IMR-90 (cell line): ENCODE data around the gene XPC. TPM values are rescaled to one million over a fixed set of nuclear protein-coding genes. Genes with fewer than 3 reads are reported as not detected.

ENCODE experiments used
- ATAC-seq: fragments of 200-7000 bp; cut with Tn5 transposase; 2 replicates; pipeline ENCODE4 v1.9.1; 2020; ENCODE audit warnings: low read depth, mild to moderate bottlenecking, moderate library complexity
- BruUV-seq: library from RNA; stranded (reverse); fragments of 400-500 nt; replicated peaks from 2 replicates; lab custom pipeline; 2021; lab: Mats Ljungman, UMichigan
- CTCF ChIA-PET: fragments of 300-600 bp; formaldehyde crosslinking; extraction: SDS; loops from one replicate; lab custom pipeline; 2021; ENCODE audit warnings: antibody characterized with exemption; lab: Yijun Ruan, JAX
- POLR2A ChIA-PET: fragments of 300-600 bp; sonication (Branson Sonifier 250); formaldehyde crosslinking; loops from one replicate; lab custom pipeline; 2022; ENCODE audit warnings: antibody characterized with exemption; ENCODE audit not compliant: unreplicated experiment; lab: Charles Lee
- DNase-seq: peaks from one replicate; pipeline ENCODE4 v3.0.0; 2013
- H2AFZ ChIP-seq: replicated peaks from 2 replicates; pipeline ENCODE3; 2013; ENCODE audit warnings: low read length, mild to moderate bottlenecking; ENCODE audit not compliant: poor library complexity
- H2AK5ac ChIP-seq: 2 replicates; pipeline ENCODE4 v1.6.1; 2013; ENCODE audit warnings: low read depth, low read length, inconsistent platforms
- H2AK9ac ChIP-seq: replicated peaks from 2 replicates; pipeline ENCODE3; 2013; ENCODE audit warnings: mild to moderate bottlenecking, low read depth, low read length, moderate library complexity; ENCODE audit not compliant: poor library complexity
- H2BK120ac ChIP-seq: 2 replicates; pipeline ENCODE4 v1.6.1; 2013; ENCODE audit warnings: low read depth, low read length, inconsistent platforms
- H2BK15ac ChIP-seq: 3 replicates; pipeline ENCODE4 v1.6.1; 2013; ENCODE audit warnings: low read depth, low read length, inconsistent platforms
- H2BK20ac ChIP-seq: 2 replicates; pipeline ENCODE4 v1.6.1; 2013; ENCODE audit warnings: low read depth, mild to moderate bottlenecking, inconsistent platforms, low read length, moderate library complexity
- H2BK5ac ChIP-seq: 2 replicates; pipeline ENCODE4 v1.6.1; 2013; ENCODE audit warnings: mild to moderate bottlenecking, low read depth, low read length, inconsistent platforms; ENCODE audit not compliant: poor library complexity, severe bottlenecking
- H3K14ac ChIP-seq: replicated peaks from 2 replicates; pipeline ENCODE4 v1.6.1; 2013; ENCODE audit warnings: low read depth, low read length, inconsistent platforms
- H3K18ac ChIP-seq: 2 replicates; pipeline ENCODE4 v1.6.1; 2013; ENCODE audit warnings: low read depth, low read length, control low read depth
- H3K23ac ChIP-seq: 2 replicates; pipeline ENCODE4 v1.6.1; 2013; ENCODE audit warnings: low read depth, low read length, inconsistent platforms
- H3K27ac ChIP-seq: 2 replicates; pipeline ENCODE4 v1.5.1; 2013; ENCODE audit warnings: mild to moderate bottlenecking, control low read depth, low read length; ENCODE audit not compliant: insufficient read depth
- H3K27me3 ChIP-seq: 2 replicates; pipeline ENCODE4 v1.6.1; 2013; ENCODE audit warnings: low read length; ENCODE audit not compliant: control insufficient read depth, insufficient read depth
- H3K36me3 ChIP-seq: 2 replicates; pipeline ENCODE4 v1.6.1; 2013; ENCODE audit warnings: low read length, mixed read lengths; ENCODE audit not compliant: control insufficient read depth, insufficient read depth
- H3K4ac ChIP-seq: 2 replicates; pipeline ENCODE4 v1.6.1; 2013; ENCODE audit warnings: low read depth, low read length, inconsistent platforms
- H3K4me1 ChIP-seq: 2 replicates; pipeline ENCODE4 v1.6.1; 2013; ENCODE audit warnings: low read length, mixed read lengths; ENCODE audit not compliant: control insufficient read depth, insufficient read depth
- H3K4me2 ChIP-seq: 2 replicates; pipeline ENCODE4 v1.6.1; 2013; ENCODE audit warnings: low read depth, mild to moderate bottlenecking, control low read depth, low read length, moderate library complexity
- H3K4me3 ChIP-seq: 2 replicates; pipeline ENCODE4 v1.5.1; 2013; ENCODE audit warnings: low read depth, mild to moderate bottlenecking, control low read depth, low read length, moderate library complexity; ENCODE audit not compliant: insufficient read depth
- H3K56ac ChIP-seq: 2 replicates; pipeline ENCODE4 v1.6.1; 2013; ENCODE audit warnings: low read length, inconsistent platforms; ENCODE audit not compliant: insufficient read depth; ENCODE audit errors: extremely low read depth
- H3K79me1 ChIP-seq, 2 experiments: 2 replicates each; pipeline ENCODE4 v1.6.1; 2013; ENCODE audit warnings: low read length in 2 of 2, inconsistent platforms in 1 of 2, low read depth in 1 of 2
- H3K9ac ChIP-seq: 2 replicates; pipeline ENCODE4 v1.6.1; 2013; ENCODE audit warnings: low read depth, low read length, control low read depth
- H3K9me1 ChIP-seq: 2 replicates; pipeline ENCODE4 v1.6.1; 2013; ENCODE audit warnings: low read length, inconsistent platforms; ENCODE audit not compliant: insufficient read depth
- H3K9me3 ChIP-seq: 2 replicates; pipeline ENCODE4 v1.6.1; 2013; ENCODE audit warnings: low read length; ENCODE audit not compliant: control insufficient read depth, insufficient read depth
- H4K20me1 ChIP-seq: 2 replicates; pipeline ENCODE4 v1.6.1; 2013; ENCODE audit warnings: low read length, inconsistent platforms; ENCODE audit not compliant: insufficient read depth
- H4K5ac ChIP-seq: 2 replicates; pipeline ENCODE4 v1.6.1; 2013; ENCODE audit warnings: mild to moderate bottlenecking, low read depth, low read length, control low read depth
- H4K8ac ChIP-seq, 2 experiments: 2 replicates each; pipeline ENCODE4 v1.6.1; 2013; ENCODE audit warnings: low read depth in 2 of 2, low read length in 2 of 2, control low read depth in 1 of 2, inconsistent platforms in 1 of 2
- H4K91ac ChIP-seq: 2 replicates; pipeline ENCODE4 v1.6.1; 2013; ENCODE audit warnings: low read depth, low read length, inconsistent platforms; ENCODE audit not compliant: insufficient read depth
- BHLHE40 ChIP-seq: fragments of 150-350 bp; IDR thresholded peaks from 2 replicates; pipeline ENCODE4 v1.6.1; 2016; ENCODE audit warnings: mild to moderate bottlenecking, low read depth, low read length
- CEBPB ChIP-seq: IDR thresholded peaks from 2 replicates; pipeline ENCODE4 v1.6.1; 2012; ENCODE audit warnings: low read depth, low read length, improper control_type of control experiment
- CHD1 ChIP-seq: IDR thresholded peaks from 2 replicates; pipeline ENCODE4 v1.6.1; 2012; ENCODE audit warnings: low read depth, low read length, improper control_type of control experiment
- ELK1 ChIP-seq: fragments of 150-350 bp; IDR thresholded peaks from 2 replicates; pipeline ENCODE4 v1.6.1; 2016; ENCODE audit warnings: low read depth, mild to moderate bottlenecking, low read length, moderate library complexity, borderline replicate concordance
- FOS ChIP-seq: fragments of 150-350 bp; IDR thresholded peaks from 2 replicates; pipeline ENCODE4 v1.6.1; 2016; ENCODE audit warnings: low read depth, low read length
- MAFK ChIP-seq: IDR thresholded peaks from 2 replicates; pipeline ENCODE4 v1.6.1; 2012; ENCODE audit warnings: low read depth, low read length, improper control_type of control experiment
- NFE2L2 ChIP-seq: fragments of 150-350 bp; IDR thresholded peaks from 2 replicates; pipeline ENCODE4 v1.6.1; 2016; ENCODE audit warnings: low read depth, mild to moderate bottlenecking, low read length
- RCOR1 ChIP-seq: IDR thresholded peaks from 2 replicates; pipeline ENCODE4 v1.6.1; 2012; ENCODE audit warnings: mild to moderate bottlenecking, low read length, improper control_type of control experiment; ENCODE audit not compliant: insufficient replicate concordance
- RFX5 ChIP-seq: IDR thresholded peaks from 2 replicates; pipeline ENCODE4 v1.8.0; 2012; ENCODE audit warnings: low read depth, mild to moderate bottlenecking, low read length, moderate library complexity
- SMC3 ChIP-seq: fragments of 150-350 bp; IDR thresholded peaks from 2 replicates; pipeline ENCODE4 v1.6.1; 2016; ENCODE audit warnings: low read depth, mild to moderate bottlenecking, antibody characterized with exemption, low read length, moderate library complexity
- WGBS, 2 experiments: methylation state at CpG; one replicate each; pipeline versions ENCODE4 v1.1.5 to v1.1.7; 2013; ENCODE audit warnings: missing lambda C conversion rate in 2 of 2; ENCODE audit not compliant: insufficient read length in 1 of 2; ENCODE audit errors: extremely low coverage in 2 of 2; 5-methylcytosine and 5-hydroxymethylcytosine counted together
- dilution Hi-C: fragments of 300-500 bp; cut with HindIII; formaldehyde crosslinking; loops from one replicate; pipeline ENCODE4 v1.14.3; 2018; ENCODE audit warnings: low sequenced_read_pairs; ENCODE audit not compliant: unreplicated experiment
- in situ Hi-C: fragments of 300-500 bp; cut with MboI; formaldehyde crosslinking; loops from 3 replicates; pipeline ENCODE4 v1.14.3; 2019; ENCODE audit warnings: low sequenced_read_pairs, inconsistent platforms, mixed read lengths
- intact Hi-C: fragments of 100-400 bp; cut with micrococcal nuclease; formaldehyde crosslinking; loops from 2 replicates; pipeline ENCODE4 v1.10.0; 2022
- polyA plus RNA-seq, 3 experiments: library from polyadenylated mRNA; depleted of rRNA; stranded (reverse); fragments of >200 nt; gene quantifications; 2 replicates each; pipeline ENCODE4 v1.2.3, GENCODE V29; 2012; ENCODE audit warnings: low replicate concordance in 1 of 3
- total RNA-seq: library from RNA; depleted of rRNA; stranded (reverse); fragments of >200 nt; gene quantifications from 2 replicates; pipeline ENCODE4 v1.2.3, GENCODE V29; 2012
- TF ChIP-seq, protein P1 (sequence below): fragments of 150-350 bp; IDR thresholded peaks from 2 replicates; pipeline ENCODE4 v1.6.1; 2017; ENCODE audit warnings: mild to moderate bottlenecking, antibody characterized with exemption, low read length, low read depth

Gene XPC
- total and polyA plus RNA-seq, 2 of the 4 experiments (the other 2 are of a cell fraction), result 30.9 to 48.8 TPM

GRCh38 chr3:14201940-14202684 is 23.7 kb upstream of the XPC start:
- H2BK20ac ChIP-seq, result peak overlapping the region; percentile 66
- intact Hi-C loops (loop anchor here (2.0 to 5.0 kb wide), 3 partner anchors 305 to 720 kb away; partner anchors contain the start of gene CCDC174), in situ Hi-C loops (loop anchor here (5.0 to 10.0 kb wide), 2 partner anchors 260 to 343 kb away; partner anchors contain the start of gene GRIP2), dilution Hi-C loops (no loop called here)
- no peak; the same call in 1 of the 2 replicates for ATAC-seq
- no TSS peak for BruUV-seq
- H2AFZ ChIP-seq, result no peak overlapping the region
- POLR2A ChIA-PET, result interaction anchor here (1.0 kb wide), 1 partner anchor 23 kb away, joined by 3 read pairs; the partner anchor contains the start of gene LSM3
- no peaks in the 10 kb centered on the region for H4K20me1 ChIP-seq
- H2BK5ac ChIP-seq, result no peak overlapping the region
- H2AK9ac ChIP-seq, result peak overlapping the region; percentile 19
- DNase-seq, result no peak
- H3K9ac ChIP-seq, result no peak overlapping the region
- H3K9me3 ChIP-seq, result no peaks in the 10 kb centered on the region
- no peak overlapping the region for H3K56ac ChIP-seq
- WGBS, 2 experiments, result 67% methylated on average over 1 of the region's 7 CpGs; no CpG with 5 or more reads in 1 of the 2 experiments
- H4K91ac ChIP-seq, result peak overlapping the region; percentile 81
- no peak overlapping the region; the same call in 1 of the 2 replicates for H3K18ac ChIP-seq
- H2BK120ac ChIP-seq, result peak overlapping the region; percentile 71
- peak overlapping the region; percentile 65; the same call in 1 of the 2 replicates for H2AK5ac ChIP-seq
- TF ChIP-seq BHLHE40, result no peak
- TF ChIP-seq, protein P1, sequence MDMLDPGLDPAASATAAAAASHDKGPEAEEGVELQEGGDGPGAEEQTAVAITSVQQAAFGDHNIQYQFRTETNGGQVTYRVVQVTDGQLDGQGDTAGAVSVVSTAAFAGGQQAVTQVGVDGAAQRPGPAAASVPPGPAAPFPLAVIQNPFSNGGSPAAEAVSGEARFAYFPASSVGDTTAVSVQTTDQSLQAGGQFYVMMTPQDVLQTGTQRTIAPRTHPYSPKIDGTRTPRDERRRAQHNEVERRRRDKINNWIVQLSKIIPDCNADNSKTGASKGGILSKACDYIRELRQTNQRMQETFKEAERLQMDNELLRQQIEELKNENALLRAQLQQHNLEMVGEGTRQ, result no peak
- no peak for TF ChIP-seq RCOR1
- no peak for TF ChIP-seq CEBPB
- TF ChIP-seq RFX5, result no peak
- TF ChIP-seq NFE2L2, result no peak
- no peak for TF ChIP-seq CHD1
- no peak for TF ChIP-seq MAFK
- no peak for TF ChIP-seq ELK1
- no peak for TF ChIP-seq FOS
- TF ChIP-seq SMC3, result no peak
- no peak overlapping the region for H3K4me3 ChIP-seq
- H4K5ac ChIP-seq, result peak overlapping the region; percentile 27; the same call in 1 of the 2 replicates
- no peak overlapping the region for H3K4me2 ChIP-seq
- peak overlapping the region; percentile 62; the same call in 2 of the 3 replicates for H2BK15ac ChIP-seq
- no peaks in the 10 kb centered on the region for H3K27me3 ChIP-seq
- H3K27ac ChIP-seq, result peak overlapping the region; percentile 7; the same call in 1 of the 2 replicates
- H3K14ac ChIP-seq, result no peak overlapping the region
- peaks cover 7% of the 10 kb centered on the region; the same call in 1 of the 2 replicates for H3K9me1 ChIP-seq
- H3K23ac ChIP-seq, result no peak overlapping the region
- CTCF ChIA-PET, result interaction anchor here (3.3 kb wide), 1 partner anchor 58 kb away, joined by 28 read pairs; no protein-coding TSS in a partner anchor
- peaks cover 27% of the 10 kb centered on the region for H3K4me1 ChIP-seq
- H4K8ac ChIP-seq, result peak overlapping the region in 1 of 2 experiments; percentile 17; a peak in 2 of 4 replicates
- H3K36me3 ChIP-seq, result peaks cover 3% of the 10 kb centered on the region; the same call in 1 of the 2 replicates
- H3K4ac ChIP-seq, result peak overlapping the region; percentile 52
- H3K79me1 ChIP-seq, result peaks cover 4 to 7% of the 10 kb centered on the region in 2 experiments; a peak in 1 of 4 replicates
